Measurements from ENCODE around the gene SLC23A2.
"Not testable (repeated sequence)": the region's sequence is repeated elsewhere in the genome, so short reads cannot be mapped to it uniquely, and the experiment has no call there.

SLC23A2 gene

GRCh38 chr20:5005326-5005725, 4.0 kb upstream of the SLC23A2 start:
- no peak for DNase-seq

- not testable (repeated sequence) for DNase-seq
Observed at GRCh38 chr20:5004825-5005224, 3.5 kb upstream of the SLC23A2 start.

GRCh38 chr20:5003626-5004025, 2.3 kb upstream of the SLC23A2 start:
- DNase-seq: no peak

GRCh38 chr20:5002077-5002413, 735 bp upstream of the SLC23A2 start:
- DNase-seq: no peak

- no peak for DNase-seq
Observed at GRCh38 chr20:5000263-5001173, 792 bp downstream of the SLC23A2 start.

- DNase-seq: no peak
Observed at GRCh38 chr20:4999788-5000187, 1.5 kb downstream of the SLC23A2 start.

- DNase-seq: no peak
Observed at GRCh38 chr20:4998160-4998651, 3.1 kb downstream of the SLC23A2 start.

GRCh38 chr20:4997222-4997621, 4.1 kb downstream of the SLC23A2 start:
- no peak for DNase-seq

GRCh38 chr20:4989570-4989969, 11.7 kb downstream of the SLC23A2 start:
- no peak for DNase-seq

GRCh38 chr20:4987130-4987529, 14.2 kb downstream of the SLC23A2 start:
- no peak for DNase-seq

- DNase-seq: no peak
Observed at GRCh38 chr20:4985658-4986057, 15.7 kb downstream of the SLC23A2 start.

- DNase-seq: no peak
Observed at GRCh38 chr20:4982281-4982680, 19.0 kb downstream of the SLC23A2 start.

GRCh38 chr20:4979841-4980410, 21.4 kb downstream of the SLC23A2 start:
- no peak for DNase-seq

- no peak for DNase-seq
Observed at GRCh38 chr20:4978050-4978918, 23.0 kb downstream of the SLC23A2 start.

GRCh38 chr20:4976014-4976413, 25.3 kb downstream of the SLC23A2 start:
- DNase-seq: not testable (repeated sequence)

- no peak for DNase-seq
Observed at GRCh38 chr20:4973330-4974097, 27.8 kb downstream of the SLC23A2 start.

- DNase-seq: no peak
Observed at GRCh38 chr20:4972506-4973251, 28.6 kb downstream of the SLC23A2 start.

GRCh38 chr20:4971064-4971463, 30.2 kb downstream of the SLC23A2 start:
- DNase-seq: no peak

- DNase-seq: no peak
Observed at GRCh38 chr20:4967752-4968477, 33.4 kb downstream of the SLC23A2 start.

- no peak for DNase-seq
Observed at GRCh38 chr20:4966826-4967751, 34.2 kb downstream of the SLC23A2 start.
